Natural killer cell (primary cell): ENCODE data around the gene AP1G2. TPM values are rescaled to one million over a fixed set of nuclear protein-coding genes. Genes with fewer than 3 reads are reported as not detected.

ENCODE experiments used
- ATAC-seq, 3 donors: fragments of 150-1000 bp in 2 of 3; fragments of 200-7000 bp in 1 of 3; cut with Tn5 transposase; 1 replicate in 1 of 3; 2 replicates in 2 of 3; pipeline ENCODE4 v1.10.0; 2021; ENCODE audit warnings: mild to moderate bottlenecking in 2 of 3, moderate library complexity in 2 of 3
- DNase-seq, 2 donors: peaks; one replicate each; pipeline versions ENCODE4 v3.0.0 to v3.0.0-alpha.2; 2013 to 2021; ENCODE audit warnings: mixed read lengths in 1 of 2
- H3K27ac ChIP-seq: one replicate; pipeline ENCODE4 v1.5.1; 2013; ENCODE audit warnings: mild to moderate bottlenecking, low read length
- H3K27me3 ChIP-seq: one replicate; pipeline ENCODE4 v1.6.1; 2013; ENCODE audit warnings: low read length; ENCODE audit not compliant: control insufficient read depth, insufficient read depth
- H3K36me3 ChIP-seq: one replicate; pipeline ENCODE4 v1.6.1; 2013; ENCODE audit warnings: low read length; ENCODE audit not compliant: control insufficient read depth, insufficient read depth
- H3K4me1 ChIP-seq: one replicate; pipeline ENCODE4 v1.6.1; 2013; ENCODE audit warnings: low read length; ENCODE audit not compliant: control insufficient read depth, insufficient read depth
- H3K4me3 ChIP-seq: one replicate; pipeline ENCODE4 v1.5.1; 2013; ENCODE audit warnings: low read length
- H3K9me3 ChIP-seq: one replicate; pipeline ENCODE4 v1.6.1; 2013; ENCODE audit warnings: low read length; ENCODE audit not compliant: control insufficient read depth, insufficient read depth
- H3K27ac Mint-ChIP-seq, 2 donors: one replicate each; pipeline ENCODE4 v1.8.0; 2022; ENCODE audit warnings: mild to moderate bottlenecking in 2 of 2, mixed read lengths in 2 of 2, moderate library complexity in 1 of 2
- H3K27me3 Mint-ChIP-seq, 2 donors: one replicate each; pipeline ENCODE4 v1.8.0; 2022; ENCODE audit warnings: low read depth in 2 of 2, mixed read lengths in 2 of 2
- H3K36me3 Mint-ChIP-seq: one replicate; pipeline ENCODE4 v1.8.0; 2022; ENCODE audit warnings: mixed read lengths
- H3K4me1 Mint-ChIP-seq, 2 donors: one replicate each; pipeline ENCODE4 v1.8.0; 2022; ENCODE audit warnings: mixed read lengths in 2 of 2
- H3K4me3 Mint-ChIP-seq: one replicate; pipeline ENCODE4 v1.8.0; 2022; ENCODE audit warnings: mild to moderate bottlenecking, moderate library complexity, mixed read lengths
- H3K9me3 Mint-ChIP-seq, 2 donors: one replicate each; pipeline ENCODE4 v1.8.0; 2022; ENCODE audit warnings: mixed read lengths in 2 of 2
- CTCF ChIP-seq: fragments of 200-600 bp; IDR thresholded peaks from one replicate; pipeline ENCODE4 v1.8.0; 2022; ENCODE audit warnings: antibody characterized with exemption
- WGBS: methylation state at CpG from one replicate; pipeline ENCODE4 v1.1.7; 2013; ENCODE audit warnings: missing lambda C conversion rate; ENCODE audit not compliant: insufficient coverage; 5-methylcytosine and 5-hydroxymethylcytosine counted together
- intact Hi-C: fragments of 100-400 bp; cut with micrococcal nuclease; formaldehyde crosslinking; loops from one replicate; pipeline ENCODE4 v1.14.2; 2022
- total RNA-seq, 4 donors: library from RNA; stranded (reverse); fragments of 120-200 nt in 1 of 4; gene quantifications; one replicate each; pipeline versions ENCODE4 v1.2.3 to v1.2.4, GENCODE V29; 2013 to 2022

The AP1G2 gene
- total RNA-seq, 3 donors from 2014 or later (not counting 1 experiment from before 2014, with no cell fraction given) = 219 to 296 (median 259) TPM

GRCh38 chr14:23513005-23513817 is 54.4 kb downstream of the AP1G2 start:
- ATAC-seq (no peak), DNase-seq (no peak)
- H3K4me1 ChIP-seq = peaks cover 3% of the 10 kb centered on the region
- no peaks in the 10 kb centered on the region for H3K9me3 ChIP-seq
- peaks cover 6 to 17% of the 10 kb centered on the region in 2 donors for H3K4me1 Mint-ChIP-seq
- no peak overlapping the region for H3K4me3 Mint-ChIP-seq
- no peak overlapping the region for H3K4me3 ChIP-seq
- TF ChIP-seq CTCF = no peak
- no peaks in the 10 kb centered on the region for H3K27me3 ChIP-seq
- intact Hi-C loops = no loop called here
- no peaks in the 10 kb centered on the region for H3K27me3 Mint-ChIP-seq
- H3K9me3 Mint-ChIP-seq = no peaks in the 10 kb centered on the region
- no peaks in the 10 kb centered on the region for H3K36me3 Mint-ChIP-seq
- no peak overlapping the region for H3K27ac ChIP-seq
- H3K36me3 ChIP-seq = no peaks in the 10 kb centered on the region
- 90% methylated on average over 21 of the region's 25 CpGs for WGBS
- no peak overlapping the region for H3K27ac Mint-ChIP-seq

GRCh38 chr14:23512156-23512555 is 55.4 kb downstream of the AP1G2 start:
- H3K27ac ChIP-seq = no peak overlapping the region
- H3K27ac Mint-ChIP-seq = no peak overlapping the region

More at GRCh38 chr14:23512156-23512555, 55.4 kb downstream of the AP1G2 start:
- no peaks in the 10 kb centered on the region for H3K27me3 Mint-ChIP-seq
- H3K36me3 Mint-ChIP-seq = no peaks in the 10 kb centered on the region
- H3K4me1 Mint-ChIP-seq = peaks cover 6 to 17% of the 10 kb centered on the region in 2 donors
- DNase-seq (peak in 1 of 2 donors; percentile 44), ATAC-seq (peak in 1 of 3 donors; percentile 10)
- TF ChIP-seq CTCF = no peak
- Histone ChIP-seq H3K36me3 (no peaks in the 10 kb centered on the region), H3K4me3 (no peak overlapping the region), H3K4me1 (peaks cover 3% of the 10 kb centered on the region), H3K9me3 (no peaks in the 10 kb centered on the region), H3K27me3 (no peaks in the 10 kb centered on the region)
- H3K9me3 Mint-ChIP-seq = no peaks in the 10 kb centered on the region
- intact Hi-C loops = no loop called here
- H3K4me3 Mint-ChIP-seq = peak overlapping the region; percentile 26
- 43% methylated on average over 1 of the region's 13 CpGs for WGBS

Other genes starting within 250 kb of the AP1G2 start
- gene PABPN1, start 246.3 kb downstream of the AP1G2 start, total RNA-seq = 100 to 1,000 TPM; 226 to 261 (median 238) TPM
- gene SLC22A17, start 214.9 kb downstream of the AP1G2 start, total RNA-seq = under 1 TPM in 2 of 3 donors, not detected in 1; 0.28 to 1.00 TPM
- gene EFS, start 202.6 kb downstream of the AP1G2 start, total RNA-seq = not detected
- gene IL25, start 195.0 kb downstream of the AP1G2 start, total RNA-seq = not detected
- 1 to 10 TPM in 2 of 3 donors, not detected in 1; 2.9 to 4.5 TPM for gene CMTM5, start 190.7 kb downstream of the AP1G2 start, total RNA-seq
- gene MYH6, start 159.5 kb downstream of the AP1G2 start, total RNA-seq = not detected
- not detected for gene MYH7, start 132.1 kb downstream of the AP1G2 start, total RNA-seq
- 100 to 1,000 TPM; 110 to 136 (median 126) TPM for gene NGDN, start 98.1 kb downstream of the AP1G2 start, total RNA-seq
- gene ZFHX2, start 16.0 kb downstream of the AP1G2 start, total RNA-seq = under 1 TPM; 0.07 to 0.72 (median 0.45) TPM
- 10 to 100 TPM; 16.5 to 19.3 (median 19.1) TPM for gene THTPA, start 11.5 kb downstream of the AP1G2 start, total RNA-seq
- gene JPH4, start 11.0 kb upstream of the AP1G2 start, total RNA-seq = under 1 TPM in 1 of 3 donors, not detected in 2; 0.25 TPM
- gene DHRS2, start 68.6 kb upstream of the AP1G2 start, total RNA-seq = under 1 TPM in 1 of 3 donors, not detected in 2; 0.50 TPM